OCI-LY3 (cell line): ENCODE measurements around the gene ACO1.

Experiments
- H2AFZ ChIP-seq: fragments of 200-600, 300-600 bp; shearing (Covaris generic); 2 replicates; pipeline ENCODE4 v1.6.0; 2014; ENCODE audit warnings: antibody characterized with exemption, low read depth, low read length
- H3K27ac ChIP-seq: fragments of 200-600, 300-600 bp; sonication (generic); 2 replicates; pipeline ENCODE4 v1.5.1; 2014; ENCODE audit warnings: mild to moderate bottlenecking, low read length, moderate library complexity, mixed read lengths
- H3K27me3 ChIP-seq: fragments of 200-600, 300-600 bp; sonication (generic); 2 replicates; pipeline ENCODE4 v1.6.1; 2014; ENCODE audit warnings: low read depth, low read length, mixed read lengths
- H3K36me3 ChIP-seq: fragments of 200-600, 300-600 bp; sonication (generic); replicated peaks from 2 replicates; pipeline ENCODE3; 2014; ENCODE audit warnings: low read depth, low read length, mixed read lengths
- H3K4me1 ChIP-seq: fragments of 300-600, 200-600 bp; sonication (generic); 2 replicates; pipeline ENCODE4 v1.6.1; 2014; ENCODE audit warnings: low read length, mixed read lengths
- H3K4me2 ChIP-seq: fragments of 200-600, 300-600 bp; sonication (generic); 2 replicates; pipeline ENCODE4 v1.6.1; 2014; ENCODE audit warnings: low read length, mixed read lengths
- H3K4me3 ChIP-seq: fragments of 300-600, 200-600 bp; sonication (generic); 2 replicates; pipeline ENCODE4 v1.5.1; 2014; ENCODE audit warnings: antibody characterized with exemption, mild to moderate bottlenecking, low read length, moderate library complexity
- H3K79me2 ChIP-seq: fragments of 300-600, 200-600 bp; shearing (Covaris generic); 2 replicates; pipeline ENCODE4 v1.6.1; 2014; ENCODE audit warnings: mild to moderate bottlenecking, low read length, mixed read lengths
- H3K9ac ChIP-seq: fragments of 300-600, 200-600 bp; shearing (Covaris generic); 2 replicates; pipeline ENCODE4 v1.6.0; 2014; ENCODE audit warnings: mild to moderate bottlenecking, low read length, moderate library complexity
- H3K9me3 ChIP-seq: fragments of 200-600, 300-600 bp; shearing (Covaris generic); 2 replicates; pipeline ENCODE4 v1.6.1; 2014; ENCODE audit warnings: low read length, mixed read lengths; ENCODE audit not compliant: insufficient read depth
- H4K20me1 ChIP-seq: fragments of 200-600, 300-600 bp; sonication (generic); 2 replicates; pipeline ENCODE4 v1.6.1; 2016; ENCODE audit warnings: low read length, mixed read lengths; ENCODE audit not compliant: insufficient read depth
- CTCF ChIP-seq: fragments of 200-600, 300-600 bp; sonication (generic); IDR thresholded peaks from 2 replicates; pipeline ENCODE4 v1.5.1; 2014; ENCODE audit warnings: antibody characterized with exemption, low read length, low read depth
- EZH2phosphoT487 ChIP-seq: fragments of 200-600 bp; shearing (Covaris generic); IDR thresholded peaks from 2 replicates; pipeline ENCODE4 v1.6.1; 2018; ENCODE audit warnings: antibody characterized with exemption, mixed run types, low read depth

ACO1 gene

GRCh38 chr9:32500768-32501167 is 116.3 kb downstream of the ACO1 start:
- no peaks in the 10 kb centered on the region for H4K20me1 ChIP-seq
- no peaks in the 10 kb centered on the region for H3K79me2 ChIP-seq
- no peaks in the 10 kb centered on the region for H3K27me3 ChIP-seq
- no peak overlapping the region for H3K9ac ChIP-seq
- H3K4me2 ChIP-seq: no peak overlapping the region
- H3K9me3 ChIP-seq: no peaks in the 10 kb centered on the region
- H3K4me1 ChIP-seq: no peaks in the 10 kb centered on the region
- H2AFZ ChIP-seq: no peak overlapping the region
- H3K27ac ChIP-seq: no peak overlapping the region
- TF ChIP-seq CTCF: no peak
- no peak for TF ChIP-seq EZH2phosphoT487
- H3K4me3 ChIP-seq: no peak overlapping the region
- no peaks in the 10 kb centered on the region for H3K36me3 ChIP-seq

- Histone ChIP-seq H3K4me1 (no peaks in the 10 kb centered on the region), H3K27ac (no peak overlapping the region), H3K27me3 (no peaks in the 10 kb centered on the region), H3K36me3 (no peaks in the 10 kb centered on the region), H3K4me3 (no peak overlapping the region), H2AFZ (no peak overlapping the region), H3K79me2 (no peaks in the 10 kb centered on the region), H3K4me2 (no peak overlapping the region), H4K20me1 (no peaks in the 10 kb centered on the region), H3K9ac (no peak overlapping the region), H3K9me3 (no peaks in the 10 kb centered on the region)
- TF ChIP-seq CTCF (no peak), EZH2phosphoT487 (no peak)
Observed at GRCh38 chr9:32501868-32502267, 117.4 kb downstream of the ACO1 start.

GRCh38 chr9:32502464-32502863 is 118.0 kb downstream of the ACO1 start:
- TF ChIP-seq CTCF (no peak), EZH2phosphoT487 (no peak)
- H2AFZ ChIP-seq: no peak overlapping the region
- H3K27ac ChIP-seq: no peak overlapping the region
- H3K36me3 ChIP-seq: no peaks in the 10 kb centered on the region
- H3K9ac ChIP-seq: no peak overlapping the region
- no peaks in the 10 kb centered on the region for H3K4me1 ChIP-seq
- H3K4me2 ChIP-seq: no peak overlapping the region
- no peaks in the 10 kb centered on the region for H4K20me1 ChIP-seq
- no peaks in the 10 kb centered on the region for H3K27me3 ChIP-seq
- no peaks in the 10 kb centered on the region for H3K79me2 ChIP-seq
- no peaks in the 10 kb centered on the region for H3K9me3 ChIP-seq
- no peak overlapping the region for H3K4me3 ChIP-seq

GRCh38 chr9:32503008-32503407 is 118.6 kb downstream of the ACO1 start:
- Histone ChIP-seq H3K4me3 (no peak overlapping the region), H3K9ac (no peak overlapping the region), H3K4me1 (no peaks in the 10 kb centered on the region), H3K4me2 (no peak overlapping the region), H3K79me2 (no peaks in the 10 kb centered on the region), H2AFZ (no peak overlapping the region), H4K20me1 (no peaks in the 10 kb centered on the region), H3K9me3 (no peaks in the 10 kb centered on the region), H3K36me3 (no peaks in the 10 kb centered on the region), H3K27ac (no peak overlapping the region), H3K27me3 (no peaks in the 10 kb centered on the region)
- TF ChIP-seq CTCF (no peak), EZH2phosphoT487 (no peak)
